ENCODE results near the gene TFE3.
A peak's percentile ranks its signal among the peaks of the same experiment; 100 is the strongest.

Gene TFE3, protein sequence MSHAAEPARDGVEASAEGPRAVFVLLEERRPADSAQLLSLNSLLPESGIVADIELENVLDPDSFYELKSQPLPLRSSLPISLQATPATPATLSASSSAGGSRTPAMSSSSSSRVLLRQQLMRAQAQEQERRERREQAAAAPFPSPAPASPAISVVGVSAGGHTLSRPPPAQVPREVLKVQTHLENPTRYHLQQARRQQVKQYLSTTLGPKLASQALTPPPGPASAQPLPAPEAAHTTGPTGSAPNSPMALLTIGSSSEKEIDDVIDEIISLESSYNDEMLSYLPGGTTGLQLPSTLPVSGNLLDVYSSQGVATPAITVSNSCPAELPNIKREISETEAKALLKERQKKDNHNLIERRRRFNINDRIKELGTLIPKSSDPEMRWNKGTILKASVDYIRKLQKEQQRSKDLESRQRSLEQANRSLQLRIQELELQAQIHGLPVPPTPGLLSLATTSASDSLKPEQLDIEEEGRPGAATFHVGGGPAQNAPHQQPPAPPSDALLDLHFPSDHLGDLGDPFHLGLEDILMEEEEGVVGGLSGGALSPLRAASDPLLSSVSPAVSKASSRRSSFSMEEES

GRCh38 chrX:49043220-49043986 is at the start of gene TFE3:
Gene TFE3, minus strand, starts transcription at chrX:49043357. Its CDS starts 131 bp downstream, at chrX:49043226.
- peak; percentile 98 for DNase-seq

DNA sequence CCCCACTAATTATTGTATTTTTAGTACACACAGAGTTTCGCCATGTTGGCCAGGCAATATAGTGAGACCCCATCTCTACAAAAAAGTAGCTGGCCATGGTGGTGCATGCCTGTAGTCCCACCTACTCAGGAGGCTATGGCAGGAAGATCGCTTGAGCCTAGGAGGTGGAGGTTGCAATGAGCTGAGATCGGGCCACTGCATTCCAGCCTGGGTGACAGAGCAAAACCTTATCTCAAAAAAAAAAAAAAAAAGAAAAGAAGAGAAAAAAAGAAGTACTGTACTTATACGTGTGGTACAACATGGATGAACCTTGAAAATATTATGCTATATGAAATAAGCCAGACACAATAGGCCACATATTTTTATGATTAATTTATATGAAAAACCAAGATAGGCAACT is 46.4 kb upstream of the TFE3 start:
- DNase-seq, result no peak

GRCh38 chrX:49082271-49082871 is 39.2 kb upstream of the TFE3 start:
- no peak for DNase-seq

GRCh38 chrX:49079489-49080428 is 36.6 kb upstream of the TFE3 start, which contains the start of gene WDR45:
Gene WDR45, minus strand, starts transcription at chrX:49079887. Its CDS starts 1,792 bp downstream, at chrX:49078095.
- DNase-seq, result peak; percentile 83

GRCh38 chrX:49077941-49078340 is 34.8 kb upstream of the TFE3 start:
- DNase-seq, result no peak

- DNase-seq, result no peak
Measured at GRCh38 chrX:49075347-49075746, 32.2 kb upstream of the TFE3 start.

GRCh38 chrX:49073601-49074575 is 30.7 kb upstream of the TFE3 start, which contains the start of gene PRAF2:
Gene PRAF2, minus strand, starts transcription at chrX:49074002. Its CDS starts 15 bp downstream, at chrX:49073987.
- DNase-seq, result peak; percentile 91

DNA sequence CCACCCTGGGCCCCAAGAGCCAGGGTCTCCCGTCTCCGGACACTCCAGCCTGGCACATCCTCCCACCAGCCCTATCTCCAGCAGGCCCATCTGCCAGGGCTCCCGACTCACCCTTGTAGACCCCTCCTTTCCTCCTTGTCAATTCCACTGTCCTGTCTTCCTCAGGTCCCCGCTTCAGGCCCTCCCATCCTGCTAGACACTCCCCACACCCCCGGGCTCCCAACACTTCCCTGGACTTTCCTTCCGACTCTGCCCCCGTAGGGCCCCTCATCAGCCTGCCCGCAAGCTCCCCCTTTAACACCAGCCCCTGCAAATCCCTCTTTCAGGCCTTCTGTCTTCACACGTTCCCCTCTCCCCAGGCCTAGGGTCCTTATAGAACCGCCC is 29.5 kb upstream of the TFE3 start:
- DNase-seq, result no peak

DNA sequence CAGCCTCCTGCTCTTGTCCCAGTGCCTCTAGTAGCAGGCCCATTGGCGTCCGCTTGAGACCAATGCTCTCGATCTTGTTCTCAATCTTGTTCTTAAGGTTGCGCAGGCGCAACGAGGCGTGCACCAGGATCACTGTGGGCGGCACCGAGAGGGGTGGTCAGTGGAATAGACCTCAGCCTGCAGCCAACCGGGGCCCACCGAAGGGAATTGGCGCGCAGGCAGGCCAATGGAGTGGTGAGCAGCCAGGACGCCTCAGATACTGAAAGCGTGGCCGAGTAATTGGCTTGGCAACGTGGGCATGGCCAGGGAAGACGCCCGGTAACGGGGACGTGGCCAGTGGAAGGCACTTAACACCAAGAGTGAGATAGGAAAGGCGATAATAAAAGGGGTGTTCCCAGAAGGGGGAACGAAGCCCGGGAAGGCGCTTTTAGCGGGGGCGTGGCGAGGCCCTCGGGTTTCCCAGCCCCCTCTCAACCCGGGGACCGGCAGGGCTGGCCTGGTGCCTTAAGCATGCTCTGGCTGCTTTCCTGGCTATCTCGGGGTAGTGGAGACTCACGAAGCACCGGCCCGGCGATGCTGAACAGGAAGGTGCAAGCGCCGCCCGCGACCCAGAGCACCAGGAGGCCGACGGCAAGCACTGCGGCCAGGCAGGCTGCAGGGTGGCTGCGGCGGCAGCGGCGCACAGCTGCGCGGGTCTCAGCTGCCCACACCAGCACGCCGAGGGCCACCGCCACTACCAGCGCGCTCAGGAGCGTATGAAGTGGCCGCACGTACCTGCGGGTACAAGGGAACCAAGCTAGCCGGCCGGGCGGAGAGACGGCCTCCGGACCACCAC is 28.9 kb upstream of the TFE3 start:
- DNase-seq, result peak; percentile 84

DNA sequence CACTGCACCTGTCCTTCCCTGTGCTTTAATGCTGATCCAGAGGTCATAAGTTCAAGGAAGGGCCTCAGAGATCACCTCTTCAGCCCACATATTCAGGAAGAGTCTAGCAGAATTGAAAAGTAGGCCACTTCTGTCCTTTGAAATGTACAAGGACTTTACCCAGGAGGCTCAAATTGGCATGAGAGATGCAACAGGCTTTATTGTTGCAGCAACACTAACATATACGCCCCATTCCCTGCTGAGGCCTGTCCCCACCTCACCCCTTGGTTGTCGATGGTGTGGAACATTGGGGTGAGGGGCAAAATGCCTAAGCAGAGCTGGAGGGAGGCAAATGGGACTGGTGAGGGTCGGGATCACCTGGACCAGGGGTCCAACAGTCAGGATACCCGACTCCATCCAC is 27.8 kb upstream of the TFE3 start:
- no peak for DNase-seq

- no peak for DNase-seq
Measured at GRCh38 chrX:49069038-49069437, 25.9 kb upstream of the TFE3 start.

- no peak for DNase-seq
Measured at GRCh38 chrX:49067285-49068120, 24.3 kb upstream of the TFE3 start.

- DNase-seq, result no peak
Measured at GRCh38 chrX:49066690-49067089, 23.5 kb upstream of the TFE3 start.

GRCh38 chrX:49066278-49066677 is 23.1 kb upstream of the TFE3 start:
- no peak for DNase-seq

GRCh38 chrX:49064735-49065134 is 21.6 kb upstream of the TFE3 start:
- no peak for DNase-seq

- no peak for DNase-seq
Measured at GRCh38 chrX:49064303-49064702, 21.1 kb upstream of the TFE3 start.

DNA sequence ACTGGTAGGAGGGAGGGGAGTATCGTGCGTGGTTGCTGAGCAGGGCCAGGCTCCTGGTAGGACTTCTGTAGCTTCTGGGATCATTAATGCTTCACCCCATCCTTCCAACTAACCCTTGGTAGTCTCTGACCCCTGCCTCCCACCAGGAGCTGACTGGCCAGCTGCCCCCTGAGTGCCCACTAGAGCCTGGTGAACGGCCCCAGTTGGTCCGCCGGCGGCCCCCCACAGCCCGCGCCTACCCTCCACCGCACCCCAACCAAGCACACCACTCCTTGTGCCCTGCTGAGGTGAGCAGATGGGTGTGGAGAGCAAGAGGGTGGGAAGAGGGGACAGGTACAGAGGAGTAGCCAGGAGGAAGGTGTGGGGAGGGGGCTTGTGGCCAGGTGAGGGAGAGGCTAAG is 20.6 kb upstream of the TFE3 start:
- DNase-seq, result no peak

- no peak for DNase-seq
Measured at GRCh38 chrX:49061916-49062315, 18.8 kb upstream of the TFE3 start.

- no peak for DNase-seq
Measured at GRCh38 chrX:49061490-49061889, 18.3 kb upstream of the TFE3 start.
